Neural crest cell (in vitro differentiated cells): ENCODE data around the gene CMIP. TPM values are rescaled to one million over a fixed set of nuclear protein-coding genes. Genes with fewer than 3 reads are reported as not detected.

Experiments used
- DNase-seq: peaks from one replicate; pipeline ENCODE4 v3.0.0; 2021; ENCODE audit warnings: low read depth, mixed read lengths, low spot score
- H3K27ac Mint-ChIP-seq: one replicate; pipeline ENCODE4 v1.8.0; 2021; ENCODE audit warnings: mild to moderate bottlenecking, mixed read lengths; ENCODE audit not compliant: unreplicated experiment
- H3K27me3 Mint-ChIP-seq: 2 replicates; pipeline ENCODE4 v1.8.0; 2021; ENCODE audit warnings: low read depth, mild to moderate bottlenecking, mixed read lengths
- H3K36me3 Mint-ChIP-seq: 2 replicates; pipeline ENCODE4 v1.8.0; 2021; ENCODE audit warnings: low read depth, mild to moderate bottlenecking, mixed read lengths
- H3K4me1 Mint-ChIP-seq: 2 replicates; pipeline ENCODE4 v1.8.0; 2021; ENCODE audit warnings: mixed read lengths
- H3K4me3 Mint-ChIP-seq: one replicate; pipeline ENCODE4 v1.8.0; 2021; ENCODE audit warnings: mild to moderate bottlenecking, mixed read lengths
- H3K9me3 Mint-ChIP-seq: 2 replicates; pipeline ENCODE4 v1.8.0; 2021; ENCODE audit warnings: mixed read lengths
- total RNA-seq: library from RNA; stranded (reverse); gene quantifications from 2 replicates; pipeline ENCODE4 v1.2.1, GENCODE V29; 2021
- TF ChIP-seq, protein P1 (sequence below): fragments of 200-600 bp; sonication (generic); conservative IDR thresholded peaks from 2 replicates; pipeline ENCODE4 v1.5.0; 2021; ENCODE audit warnings: antibody characterized with exemption, mild to moderate bottlenecking

CMIP gene
- total RNA-seq, 1 donor from 2014 or later: 41.2 TPM

DNA sequence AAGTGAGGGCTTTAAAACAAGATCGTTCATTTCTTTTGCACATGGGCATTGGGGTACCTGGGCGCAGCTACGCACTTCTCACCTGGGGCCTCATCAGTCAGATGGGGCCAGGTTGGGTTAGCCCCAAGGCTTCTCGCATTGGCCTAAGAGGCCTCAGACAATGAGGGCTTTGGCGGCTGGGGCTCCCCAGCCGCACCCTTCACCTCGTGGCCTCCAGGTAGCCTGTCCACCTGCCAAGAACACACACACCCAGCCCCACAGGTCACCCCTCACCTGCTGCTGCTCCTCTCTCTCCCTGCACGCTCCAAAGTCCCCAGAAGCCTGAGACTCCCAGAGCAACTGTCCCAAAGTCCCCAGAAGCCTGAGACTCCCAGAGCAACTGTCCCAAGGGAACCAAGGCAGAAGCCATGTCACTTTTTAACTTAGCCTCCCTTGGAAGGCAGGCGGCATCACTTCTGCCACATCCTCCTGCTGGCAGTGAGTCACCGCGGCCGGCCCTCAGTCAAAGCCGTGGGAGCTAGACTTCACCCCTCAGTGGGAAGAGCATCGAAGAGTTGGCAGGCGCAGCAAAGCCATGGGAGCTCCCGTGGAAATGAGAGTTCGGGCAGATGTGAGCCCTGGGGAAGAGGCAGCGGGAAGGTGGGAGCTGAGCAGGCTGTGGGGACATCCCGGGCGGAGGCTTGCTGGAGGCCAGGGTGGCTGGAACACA lies 255.6 kb downstream of the CMIP start:
- no peak for DNase-seq
- Mint-ChIP-seq H3K36me3 (peaks cover 9% of the 10 kb centered on the region), H3K9me3 (no peaks in the 10 kb centered on the region), H3K27me3 (no peaks in the 10 kb centered on the region), H3K27ac (no peak overlapping the region), H3K4me3 (no peak overlapping the region), H3K4me1 (peaks cover 31% of the 10 kb centered on the region)
- TF ChIP-seq, protein P1, sequence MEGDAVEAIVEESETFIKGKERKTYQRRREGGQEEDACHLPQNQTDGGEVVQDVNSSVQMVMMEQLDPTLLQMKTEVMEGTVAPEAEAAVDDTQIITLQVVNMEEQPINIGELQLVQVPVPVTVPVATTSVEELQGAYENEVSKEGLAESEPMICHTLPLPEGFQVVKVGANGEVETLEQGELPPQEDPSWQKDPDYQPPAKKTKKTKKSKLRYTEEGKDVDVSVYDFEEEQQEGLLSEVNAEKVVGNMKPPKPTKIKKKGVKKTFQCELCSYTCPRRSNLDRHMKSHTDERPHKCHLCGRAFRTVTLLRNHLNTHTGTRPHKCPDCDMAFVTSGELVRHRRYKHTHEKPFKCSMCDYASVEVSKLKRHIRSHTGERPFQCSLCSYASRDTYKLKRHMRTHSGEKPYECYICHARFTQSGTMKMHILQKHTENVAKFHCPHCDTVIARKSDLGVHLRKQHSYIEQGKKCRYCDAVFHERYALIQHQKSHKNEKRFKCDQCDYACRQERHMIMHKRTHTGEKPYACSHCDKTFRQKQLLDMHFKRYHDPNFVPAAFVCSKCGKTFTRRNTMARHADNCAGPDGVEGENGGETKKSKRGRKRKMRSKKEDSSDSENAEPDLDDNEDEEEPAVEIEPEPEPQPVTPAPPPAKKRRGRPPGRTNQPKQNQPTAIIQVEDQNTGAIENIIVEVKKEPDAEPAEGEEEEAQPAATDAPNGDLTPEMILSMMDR: no peak

DNA sequence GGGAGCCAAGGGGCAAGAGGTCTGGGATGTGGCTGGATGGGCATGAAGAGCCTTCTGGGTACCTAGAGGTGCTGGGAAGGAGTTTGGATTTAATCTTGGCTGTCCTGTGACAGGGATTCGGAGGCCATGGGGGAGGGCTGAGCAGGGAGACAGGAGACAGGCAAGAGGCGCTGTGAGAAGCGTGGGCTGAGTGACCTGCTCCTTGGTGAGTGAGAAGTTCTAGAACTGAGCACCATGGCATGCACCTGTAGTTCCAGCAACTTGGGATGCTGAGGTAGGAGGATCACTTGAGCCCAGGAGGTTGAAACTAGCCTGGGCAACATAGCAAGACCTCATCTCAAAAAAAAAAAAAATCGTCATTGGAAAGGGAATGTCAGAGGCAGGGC lies 256.2 kb downstream of the CMIP start:
- no peak overlapping the region for H3K27ac Mint-ChIP-seq
- no peak for DNase-seq
- TF ChIP-seq, protein P1: no peak
- peaks cover 9% of the 10 kb centered on the region for H3K36me3 Mint-ChIP-seq
- H3K4me1 Mint-ChIP-seq: peaks cover 25% of the 10 kb centered on the region
- H3K4me3 Mint-ChIP-seq: no peak overlapping the region
- no peaks in the 10 kb centered on the region for H3K9me3 Mint-ChIP-seq
- no peaks in the 10 kb centered on the region for H3K27me3 Mint-ChIP-seq

GRCh38 chr16:81701296-81701970 lies 256.8 kb downstream of the CMIP start:
- Mint-ChIP-seq H3K27me3 (no peaks in the 10 kb centered on the region), H3K27ac (no peak overlapping the region), H3K4me3 (no peak overlapping the region), H3K4me1 (peaks cover 22% of the 10 kb centered on the region), H3K9me3 (no peaks in the 10 kb centered on the region), H3K36me3 (peaks cover 7% of the 10 kb centered on the region)
- TF ChIP-seq, protein P1: no peak
- no peak for DNase-seq

- H3K27me3 Mint-ChIP-seq: no peaks in the 10 kb centered on the region
- H3K4me1 Mint-ChIP-seq: peaks cover 20% of the 10 kb centered on the region
- TF ChIP-seq, protein P1: no peak
- no peaks in the 10 kb centered on the region for H3K9me3 Mint-ChIP-seq
- no peak overlapping the region for H3K4me3 Mint-ChIP-seq
- DNase-seq: no peak
- H3K36me3 Mint-ChIP-seq: peaks cover 14% of the 10 kb centered on the region
- H3K27ac Mint-ChIP-seq: no peak overlapping the region
Observed at GRCh38 chr16:81702506-81702905, 257.9 kb downstream of the CMIP start.

DNA sequence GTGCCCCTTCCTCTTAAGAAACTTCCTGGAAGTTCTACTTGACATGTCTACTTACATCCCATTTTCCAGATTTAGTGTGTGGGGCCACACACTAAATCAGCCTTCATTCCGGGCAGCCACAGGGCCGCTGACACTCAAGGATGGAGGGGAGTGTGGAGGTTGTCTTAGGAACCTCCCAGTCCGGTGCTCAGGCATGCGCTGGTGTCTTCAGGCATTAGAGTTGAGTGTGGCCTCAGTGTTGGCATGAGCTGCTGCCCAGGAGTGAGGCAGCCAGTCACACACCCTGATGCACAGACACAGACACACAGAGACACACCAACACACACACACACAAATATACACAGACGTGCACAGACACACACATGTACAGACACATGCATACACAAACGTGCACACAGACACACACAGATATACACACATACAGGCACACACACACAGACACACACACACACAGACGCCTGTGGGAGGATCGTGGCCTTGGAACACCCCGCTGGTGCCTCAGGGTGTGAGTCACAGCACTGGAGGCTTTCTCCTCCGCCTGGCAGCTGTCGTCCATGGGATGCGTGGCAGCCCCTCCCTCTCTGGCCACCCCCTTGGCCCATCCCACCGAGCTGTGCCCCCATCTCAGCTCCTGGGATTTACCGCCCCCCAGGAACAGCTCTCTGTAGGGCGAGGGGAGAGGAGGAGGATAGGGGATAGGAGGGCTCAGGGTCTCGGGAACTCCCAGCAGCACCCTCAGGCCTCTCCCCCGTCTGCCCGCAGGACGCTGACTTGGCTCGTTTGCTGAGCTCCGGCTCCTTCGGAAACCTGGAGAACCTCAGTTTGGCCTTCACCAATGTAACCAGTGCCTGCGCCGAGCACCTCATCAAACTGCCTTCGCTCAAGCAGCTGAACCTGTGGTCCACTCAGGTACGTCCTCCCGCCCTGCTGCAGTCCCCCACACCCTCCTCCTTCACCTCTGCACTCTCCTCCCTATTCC lies 258.9 kb downstream of the CMIP start:
- Mint-ChIP-seq H3K4me3 (no peak overlapping the region), H3K27ac (peak overlapping the region; percentile 50), H3K27me3 (no peaks in the 10 kb centered on the region), H3K9me3 (no peaks in the 10 kb centered on the region), H3K36me3 (peaks cover 14% of the 10 kb centered on the region), H3K4me1 (peaks cover 10% of the 10 kb centered on the region)
- no peak for DNase-seq
- TF ChIP-seq, protein P1: no peak
